HepG2 (cell line): ENCODE results near the gene GFER. TPM values are rescaled to one million over a fixed set of nuclear protein-coding genes. Genes with fewer than 3 reads are reported as not detected.

ENCODE experiments used
- ATAC-seq: fragments of 200-7000 bp; cut with Tn5 transposase; 3 replicates; pipeline ENCODE4 v1.9.1; 2020; ENCODE audit warnings: mild to moderate bottlenecking, moderate library complexity
- BruUV-seq: library from RNA; stranded (reverse); fragments of 400-500 nt; replicated peaks from 2 replicates; lab custom pipeline; 2021; lab: Mats Ljungman, UMichigan
- CTCF ChIA-PET: fragments of 300-600 bp; formaldehyde crosslinking; extraction: SDS; loops from one replicate; lab custom pipeline; 2021; ENCODE audit warnings: low total read pairs, inconsistent platforms, low intra/inter-chr PET ratio; lab: Yijun Ruan, JAX
- POLR2A ChIA-PET: fragments of 350-600 bp; sonication (Branson Sonifier 250); formaldehyde crosslinking; loops from one replicate; lab custom pipeline; 2020; ENCODE audit warnings: antibody characterized with exemption, inconsistent platforms; lab: Yijun Ruan, JAX
- DNase-seq: peaks from one replicate; pipeline ENCODE4 v3.0.0-alpha.2; 2015; ENCODE audit warnings: low spot score
- FAIRE-seq: peaks from 3 replicates; lab custom pipeline; 2011; peaks lifted over from hg19 to GRCh38; lab: Jason Lieb, UNC
- H2AFZ ChIP-seq: one replicate; pipeline ENCODE4 v1.6.1; 2011; ENCODE audit warnings: low read length, inconsistent platforms
- H3K27ac ChIP-seq: fragments of 300-600 bp; 3 replicates; pipeline ENCODE4 v1.8.0; 2011; ENCODE audit warnings: mixed run types, mild to moderate bottlenecking, mixed read lengths, low read length, inconsistent platforms; ENCODE audit not compliant: insufficient read depth; ENCODE audit errors: extremely low read length
- H3K27me3 ChIP-seq, 2 experiments: fragments of 200-600 bp in 1 of 2; 2 replicates in 1 of 2; 3 replicates in 1 of 2; pipeline versions ENCODE4 v1.6.0 to v1.8.0; 2011; ENCODE audit warnings: low read length in 2 of 2, mild to moderate bottlenecking in 2 of 2, moderate library complexity in 2 of 2, inconsistent platforms in 1 of 2; ENCODE audit not compliant: insufficient read depth in 2 of 2, control insufficient read depth in 1 of 2
- H3K36me3 ChIP-seq, 2 experiments: fragments of 200-600 bp in 1 of 2; replicated peaks in 1 of 2; 2 replicates in 1 of 2; 3 replicates in 1 of 2; pipeline versions ENCODE4 v1.5.1 to v1.8.0; 2011; ENCODE audit warnings: low read length in 2 of 2, inconsistent platforms in 1 of 2; ENCODE audit not compliant: insufficient read depth in 2 of 2, control insufficient read depth in 1 of 2
- H3K4me1 ChIP-seq: 2 replicates; pipeline ENCODE4 v1.5.1; 2012; ENCODE audit warnings: low read length, inconsistent platforms; ENCODE audit not compliant: insufficient read depth
- H3K4me2 ChIP-seq: 2 replicates; pipeline ENCODE4 v1.6.0; 2011; ENCODE audit warnings: low read depth, low read length, inconsistent platforms
- H3K4me3 ChIP-seq, 3 experiments: fragments of 200-600 bp in 1 of 3; sonication (generic), shearing (Covaris generic) in 1 of 3; replicated peaks in 1 of 3; 2 replicates each; pipeline ENCODE4 v1.5.1; 2011 to 2016; ENCODE audit warnings: low read length in 3 of 3, inconsistent platforms in 2 of 3, low read depth in 2 of 3, mild to moderate bottlenecking in 2 of 3, control low read depth in 1 of 3, mixed read lengths in 1 of 3; ENCODE audit not compliant: insufficient read depth in 1 of 3
- H3K79me2 ChIP-seq: one replicate; pipeline ENCODE4 v1.6.1; 2011; ENCODE audit warnings: low read length, inconsistent platforms; ENCODE audit not compliant: insufficient read depth
- H3K9ac ChIP-seq: 2 replicates; pipeline ENCODE4 v1.6.0; 2011; ENCODE audit warnings: mild to moderate bottlenecking, low read depth, low read length, inconsistent platforms; ENCODE audit not compliant: insufficient read depth
- H3K9me3 ChIP-seq: 2 replicates; pipeline ENCODE4 v1.5.1; 2012; ENCODE audit warnings: mild to moderate bottlenecking, low read length
- H4K20me1 ChIP-seq: 2 replicates; pipeline ENCODE4 v1.6.0; 2011; ENCODE audit warnings: inconsistent platforms, mild to moderate bottlenecking, low read length, moderate library complexity; ENCODE audit not compliant: insufficient read depth
- AGO2 ChIP-seq: fragments of 200-400 bp; formaldehyde crosslinking; optimal IDR thresholded peaks from 2 replicates; pipeline ENCODE3; 2017; ENCODE audit warnings: mild to moderate bottlenecking, low read depth, low read length, moderate library complexity
- NPAS2 ChIP-seq: sonication (generic); formaldehyde crosslinking; IDR thresholded peaks from 2 replicates; pipeline ENCODE4 v1.8.0; 2022; ENCODE audit warnings: mild to moderate bottlenecking, missing genetic modification reagents, borderline replicate concordance
- RBFOX2 ChIP-seq: fragments of 200-400 bp; formaldehyde crosslinking; IDR thresholded peaks from 2 replicates; pipeline ENCODE4 v1.6.1; 2017; ENCODE audit warnings: low read depth, mild to moderate bottlenecking, low read length
- RBM22 ChIP-seq: fragments of 200-400 bp; formaldehyde crosslinking; optimal IDR thresholded peaks from 2 replicates; pipeline ENCODE3; 2017; ENCODE audit warnings: mild to moderate bottlenecking, low read length, moderate library complexity
- ZBTB26 ChIP-seq: IDR thresholded peaks from 2 replicates; pipeline ENCODE4 v1.6.1; 2016; ENCODE audit warnings: missing compliant biosample characterization, missing genetic modification reagents, borderline replicate concordance
- ZNF784 ChIP-seq: sonication (generic); formaldehyde crosslinking; IDR thresholded peaks from 2 replicates; pipeline ENCODE4 v1.5.1; 2020; ENCODE audit warnings: missing genetic modification reagents, mild to moderate bottlenecking, borderline replicate concordance
- WGBS: methylation state at CpG from one replicate; pipeline ENCODE4 v1.1.6; 2017; ENCODE audit warnings: low lambda C conversion rate; 5-methylcytosine and 5-hydroxymethylcytosine counted together
- in situ Hi-C: cut with HindIII; loops from 2 replicates; pipeline ENCODE4 v1.10.0; 2017; ENCODE audit warnings: low pct_unique_long_range_greater_than_20kb; ENCODE audit not compliant: extremely low pct_ligation_motif_present
- intact Hi-C: fragments of 100-400 bp; cut with micrococcal nuclease; formaldehyde crosslinking; loops from one replicate; pipeline ENCODE4 v1.10.0; 2022; ENCODE audit not compliant: unreplicated experiment
- polyA plus RNA-seq, 8 experiments: library from polyadenylated mRNA; depleted of rRNA in 3 of 8; stranded (reverse) in 7 of 8; unstranded in 1 of 8; fragments of >200 nt; fragmentation: Illumina TruSeq in 4 of 8; extraction: Trizol in 4 of 8; gene quantifications; 2 replicates each; pipeline versions ENCODE4 v1.2.1 to v1.2.3, GENCODE V29; 2011 to 2016; ENCODE audit warnings: low read depth in 4 of 8, missing spikeins in 1 of 8, mixed read lengths in 1 of 8; ENCODE audit not compliant: insufficient read depth in 1 of 8
- total RNA-seq, 5 experiments: library from RNA; depleted of rRNA; stranded (reverse); fragments of >200 nt; fragmentation: Illumina TruSeq; extraction: Trizol; gene quantifications; 2 replicates each; pipeline ENCODE4 v1.2.3, GENCODE V29; 2016; ENCODE audit warnings: low read depth in 1 of 5

GFER gene
- total and polyA plus RNA-seq, 2 of the 13 experiments (the other 11 are each of a cell fraction or from before 2014, with no cell fraction given): 28.6 to 71.7 TPM

DNA sequence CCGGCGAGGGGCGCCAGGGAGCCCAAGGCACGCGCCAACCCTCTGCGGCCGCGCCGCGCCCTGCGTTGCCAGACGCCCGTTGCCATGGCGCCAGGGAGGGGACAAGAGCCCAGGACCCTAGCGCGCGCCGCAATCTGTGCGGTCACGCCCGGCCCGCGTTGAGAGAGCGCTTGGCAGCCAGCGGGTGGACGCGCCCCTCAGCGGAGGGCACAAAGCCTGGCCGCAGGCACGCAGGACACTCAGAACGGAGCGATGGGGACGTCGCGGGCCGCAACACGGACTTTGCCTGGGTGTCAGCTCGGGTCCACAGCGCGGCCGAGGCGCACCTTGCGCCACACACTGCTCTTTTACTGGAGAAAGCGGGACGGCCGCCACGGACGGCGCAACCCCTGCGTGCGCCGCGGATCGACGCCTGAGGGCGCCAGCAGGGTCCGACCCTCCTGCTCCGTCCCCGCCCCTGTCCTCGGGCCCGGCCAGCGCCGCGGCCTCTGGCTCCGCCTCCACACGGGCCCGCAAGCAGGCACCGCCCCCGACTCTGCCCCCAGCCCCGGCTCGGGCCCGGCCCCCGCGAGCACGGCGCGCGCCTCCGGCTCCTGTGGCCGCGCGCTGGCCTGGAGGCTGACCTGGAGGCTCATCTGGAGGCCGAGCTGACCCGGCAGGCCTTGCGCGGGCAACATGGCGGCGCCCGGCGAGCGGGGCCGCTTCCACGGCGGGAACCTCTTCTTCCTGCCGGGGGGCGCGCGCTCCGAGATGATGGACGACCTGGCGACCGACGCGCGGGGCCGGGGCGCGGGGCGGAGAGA is at the start of gene GFER (continued):
- TF ChIP-seq NPAS2: no peak

GRCh38 chr16:1936945-1937479 is 47.0 kb upstream of the GFER start:
- BruUV-seq: no TSS peak
- CTCF ChIA-PET: no interaction called here

More at GRCh38 chr16:1936945-1937479, 47.0 kb upstream of the GFER start:
- H2AFZ ChIP-seq: no peak overlapping the region
- no peak overlapping the region for H3K9ac ChIP-seq
- peak overlapping the region; percentile 16 for H3K27ac ChIP-seq
- DNase-seq (no peak), ATAC-seq (no peak), FAIRE-seq (no peak)
- no peak overlapping the region for H3K4me2 ChIP-seq
- H4K20me1 ChIP-seq: no peaks in the 10 kb centered on the region
- peaks cover 88% of the 10 kb centered on the region for H3K4me1 ChIP-seq
- 87% methylated on average over 11 of the region's 11 CpGs for WGBS
- no peaks in the 10 kb centered on the region for H3K27me3 ChIP-seq
- intact Hi-C loops (no loop called here), in situ Hi-C loops (no loop called here)
- peaks cover 16% of the 10 kb centered on the region for H3K79me2 ChIP-seq
- POLR2A ChIA-PET: interaction anchor here (0.6 to 3.2 kb wide), 3 partner anchors 28 to 109 kb away, joined by 3 to 14 read pairs (median 5); partner anchors contain the start of genes FAHD1 and RPS2
- TF ChIP-seq RBFOX2 (peak; percentile 37; the same call in 1 of the 2 replicates), RBM22 (peak; percentile 32), ZBTB26 (CRISPR knock-in tag) (no peak), AGO2 (peak; percentile 58), ZNF784 (no peak)
- H3K36me3 ChIP-seq: peaks cover 7 to 24% of the 10 kb centered on the region in 2 experiments; a peak in 3 of 5 replicates
- H3K9me3 ChIP-seq: no peaks in the 10 kb centered on the region
- no peak overlapping the region for H3K4me3 ChIP-seq
